ENCODE measurements around the gene LTBP1.

DNA sequence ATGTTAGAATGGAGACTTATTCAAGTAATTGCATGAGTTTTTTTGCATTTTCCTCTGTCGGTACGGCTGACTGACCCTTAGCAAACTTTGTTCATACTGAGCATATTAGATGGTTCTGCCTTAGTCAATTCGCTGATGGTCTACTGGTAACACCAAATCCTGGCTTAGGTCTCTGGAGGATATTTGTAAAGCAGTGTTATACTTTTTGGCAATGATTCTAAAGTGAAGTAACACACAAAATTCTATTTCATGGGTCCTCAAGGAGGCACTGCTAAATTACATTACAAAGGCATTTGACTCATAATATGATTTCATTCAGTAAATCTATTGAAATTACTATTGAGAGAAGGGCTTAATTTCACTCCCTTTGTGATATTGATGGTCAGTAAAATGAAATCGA lies 282.9 kb downstream of the LTBP1 start:
- no peak for TF ChIP-seq EZH2 (IDR thresholded peaks at IDR 0.05; ENCODE audit: insufficient read depth, poor library complexity, severe bottlenecking)
- no peak for TF ChIP-seq EZH2phosphoT487 (IDR thresholded peaks at IDR 0.05; ENCODE audit: insufficient read depth, low read depth)
